HG02763 (cell line): ENCODE measurements around the gene KRTAP10-2.
"Not testable (repeated sequence)": the region's sequence is repeated elsewhere in the genome, so short reads cannot be mapped to it uniquely, and the experiment has no call there.

Experiments used
- ATAC-seq: cut with Tn5 transposase; IDR thresholded peaks from one replicate; pipeline ENCODE4 v1.9.1; 2021; ENCODE audit warnings: mild to moderate bottlenecking, moderate library complexity; ENCODE audit not compliant: unreplicated experiment

The KRTAP10-2 gene

GRCh38 chr21:44551340-44551961 lies at the start of gene KRTAP10-2:
TSS of gene KRTAP10-2 (minus strand) at chr21:44551505. CDS start at chr21:44551458, 47 bp downstream.
- no peak for ATAC-seq

GRCh38 chr21:44601091-44601490 lies 49.8 kb upstream of the KRTAP10-2 start:
- not testable (repeated sequence) for ATAC-seq

- ATAC-seq, result not testable (repeated sequence)
Observed at GRCh38 chr21:44600118-44600978, 49.0 kb upstream of the KRTAP10-2 start, which contains the start of gene KRTAP10-7. TSS of gene KRTAP10-7 (plus strand) at chr21:44600597. CDS start at chr21:44600622, 25 bp downstream.

GRCh38 chr21:44599264-44600029 lies 48.1 kb upstream of the KRTAP10-2 start:
- no peak for ATAC-seq

- no peak for ATAC-seq
Observed at GRCh38 chr21:44598061-44598460, 46.8 kb upstream of the KRTAP10-2 start.

GRCh38 chr21:44596068-44596725 lies 44.9 kb upstream of the KRTAP10-2 start:
- ATAC-seq, result no peak

- ATAC-seq, result no peak
Observed at GRCh38 chr21:44595524-44595923, 44.2 kb upstream of the KRTAP10-2 start.

- ATAC-seq, result no peak
Observed at GRCh38 chr21:44594406-44594916, 43.2 kb upstream of the KRTAP10-2 start.

GRCh38 chr21:44593598-44594405 lies 42.5 kb upstream of the KRTAP10-2 start:
- no peak for ATAC-seq

- no peak for ATAC-seq
Observed at GRCh38 chr21:44592446-44593311, 41.4 kb upstream of the KRTAP10-2 start, which contains the start of gene KRTAP10-6. TSS of gene KRTAP10-6 (minus strand) at chr21:44592505. CDS start at chr21:44592484, 21 bp downstream.

- ATAC-seq, result not testable (repeated sequence)
Observed at GRCh38 chr21:44591801-44592130, 40.5 kb upstream of the KRTAP10-2 start.

- not testable (repeated sequence) for ATAC-seq
Observed at GRCh38 chr21:44590897-44591800, 39.8 kb upstream of the KRTAP10-2 start.

- ATAC-seq, result no peak
Observed at GRCh38 chr21:44590311-44590721, 39.0 kb upstream of the KRTAP10-2 start.

- no peak for ATAC-seq
Observed at GRCh38 chr21:44589586-44590305, 38.4 kb upstream of the KRTAP10-2 start.

GRCh38 chr21:44589094-44589493 lies 37.8 kb upstream of the KRTAP10-2 start:
- no peak for ATAC-seq

GRCh38 chr21:44585892-44586291 lies 34.6 kb upstream of the KRTAP10-2 start:
- ATAC-seq, result no peak

- ATAC-seq, result no peak
Observed at GRCh38 chr21:44583800-44584147, 32.5 kb upstream of the KRTAP10-2 start.
